HepG2 (cell line): Measurements from ENCODE around the gene SMTNL2. TPM values are rescaled to one million over a fixed set of nuclear protein-coding genes. Genes with fewer than 3 reads are reported as not detected.

Experiments
- ARID4A ChIP-seq: sonication (generic); formaldehyde crosslinking; IDR thresholded peaks from 2 replicates; pipeline ENCODE4 v1.5.0; 2020; ENCODE audit warnings: mild to moderate bottlenecking, missing genetic modification reagents, borderline replicate concordance
- GABPA ChIP-seq, 2 experiments: IDR thresholded peaks; 2 replicates each; pipeline ENCODE4 v1.6.1; 2011 to 2016; ENCODE audit warnings: low read depth in 2 of 2, low read length in 1 of 2, missing biosample characterization in 1 of 2, missing genetic modification characterization in 1 of 2
- GATAD2A ChIP-seq: IDR thresholded peaks from 2 replicates; pipeline ENCODE4 v1.6.1; 2016
- HOXA3 ChIP-seq: sonication (generic); formaldehyde crosslinking; IDR thresholded peaks from 2 replicates; pipeline ENCODE4 v1.5.0; 2020; ENCODE audit warnings: missing genetic modification reagents
- KAT8 ChIP-seq: IDR thresholded peaks from 2 replicates; pipeline ENCODE4 v1.6.1; 2016; ENCODE audit warnings: missing genetic modification reagents, missing compliant biosample characterization
- MYC ChIP-seq: sonication (generic); formaldehyde crosslinking; IDR thresholded peaks from 2 replicates; pipeline ENCODE4 v1.9.0; 2021; ENCODE audit warnings: missing genetic modification reagents, borderline replicate concordance
- NCOR1 ChIP-seq: fragments of 200-600 bp; sonication (generic); IDR thresholded peaks from 2 replicates; pipeline ENCODE4 v1.7.0; 2017; ENCODE audit warnings: antibody characterized with exemption, low read length, borderline replicate concordance
- NR2C2 ChIP-seq: sonication (generic); formaldehyde crosslinking; IDR thresholded peaks from 2 replicates; pipeline ENCODE4 v1.4.0; 2020; ENCODE audit warnings: missing genetic modification reagents, mild to moderate bottlenecking, moderate library complexity, borderline replicate concordance
- PHF5A ChIP-seq: IDR thresholded peaks from one replicate; pipeline ENCODE4 v1.6.1; 2018; ENCODE audit warnings: low read depth, missing genetic modification reagents; ENCODE audit not compliant: unreplicated experiment
- STAG1 ChIP-seq: sonication (generic); formaldehyde crosslinking; IDR thresholded peaks from 2 replicates; pipeline ENCODE4 v1.4.0; 2020; ENCODE audit warnings: missing genetic modification reagents
- ZC3H4 ChIP-seq: sonication (generic); formaldehyde crosslinking; IDR thresholded peaks from 2 replicates; pipeline ENCODE4 v1.4.0; 2020; ENCODE audit warnings: missing genetic modification reagents, borderline replicate concordance
- ZNF350 ChIP-seq: sonication (generic); formaldehyde crosslinking; IDR thresholded peaks from 2 replicates; pipeline ENCODE4 v1.4.0; 2020; ENCODE audit warnings: mild to moderate bottlenecking, low read depth, missing genetic modification reagents, borderline replicate concordance
- ZNF619 ChIP-seq: sonication (generic); formaldehyde crosslinking; IDR thresholded peaks from 2 replicates; pipeline ENCODE4 v1.4.0; 2020; ENCODE audit warnings: mild to moderate bottlenecking, missing genetic modification reagents
- polyA plus RNA-seq, 8 experiments: library from polyadenylated mRNA; depleted of rRNA in 3 of 8; stranded (reverse) in 7 of 8; unstranded in 1 of 8; fragments of >200 nt; fragmentation: Illumina TruSeq in 4 of 8; extraction: Trizol in 4 of 8; gene quantifications; 2 replicates each; pipeline versions ENCODE4 v1.2.1 to v1.2.3, GENCODE V29; 2011 to 2016; ENCODE audit warnings: low read depth in 4 of 8, missing spikeins in 1 of 8, mixed read lengths in 1 of 8; ENCODE audit not compliant: insufficient read depth in 1 of 8
- total RNA-seq, 5 experiments: library from RNA; depleted of rRNA; stranded (reverse); fragments of >200 nt; fragmentation: Illumina TruSeq; extraction: Trizol; gene quantifications; 2 replicates each; pipeline ENCODE4 v1.2.3, GENCODE V29; 2016; ENCODE audit warnings: low read depth in 1 of 5
- TF ChIP-seq, protein P1 (sequence below): sonication (generic); formaldehyde crosslinking; IDR thresholded peaks from 2 replicates; pipeline ENCODE4 v1.4.0; 2020; ENCODE audit warnings: mild to moderate bottlenecking, missing genetic modification reagents
- TF ChIP-seq, protein P2 (sequence below): sonication (generic); formaldehyde crosslinking; IDR thresholded peaks from 2 replicates; pipeline ENCODE4 v1.8.1; 2023; ENCODE audit warnings: mild to moderate bottlenecking, missing genetic modification reagents
- TF ChIP-seq, protein P3 (sequence below): sonication (generic); formaldehyde crosslinking; IDR thresholded peaks from 2 replicates; pipeline ENCODE4 v1.4.0; 2020; ENCODE audit warnings: missing genetic modification reagents

Gene SMTNL2
- total and polyA plus RNA-seq, 2 of the 13 experiments (the other 11 are each of a cell fraction or from before 2014, with no cell fraction given): 0.41 to 5.1 TPM

- TF ChIP-seq, protein P1, sequence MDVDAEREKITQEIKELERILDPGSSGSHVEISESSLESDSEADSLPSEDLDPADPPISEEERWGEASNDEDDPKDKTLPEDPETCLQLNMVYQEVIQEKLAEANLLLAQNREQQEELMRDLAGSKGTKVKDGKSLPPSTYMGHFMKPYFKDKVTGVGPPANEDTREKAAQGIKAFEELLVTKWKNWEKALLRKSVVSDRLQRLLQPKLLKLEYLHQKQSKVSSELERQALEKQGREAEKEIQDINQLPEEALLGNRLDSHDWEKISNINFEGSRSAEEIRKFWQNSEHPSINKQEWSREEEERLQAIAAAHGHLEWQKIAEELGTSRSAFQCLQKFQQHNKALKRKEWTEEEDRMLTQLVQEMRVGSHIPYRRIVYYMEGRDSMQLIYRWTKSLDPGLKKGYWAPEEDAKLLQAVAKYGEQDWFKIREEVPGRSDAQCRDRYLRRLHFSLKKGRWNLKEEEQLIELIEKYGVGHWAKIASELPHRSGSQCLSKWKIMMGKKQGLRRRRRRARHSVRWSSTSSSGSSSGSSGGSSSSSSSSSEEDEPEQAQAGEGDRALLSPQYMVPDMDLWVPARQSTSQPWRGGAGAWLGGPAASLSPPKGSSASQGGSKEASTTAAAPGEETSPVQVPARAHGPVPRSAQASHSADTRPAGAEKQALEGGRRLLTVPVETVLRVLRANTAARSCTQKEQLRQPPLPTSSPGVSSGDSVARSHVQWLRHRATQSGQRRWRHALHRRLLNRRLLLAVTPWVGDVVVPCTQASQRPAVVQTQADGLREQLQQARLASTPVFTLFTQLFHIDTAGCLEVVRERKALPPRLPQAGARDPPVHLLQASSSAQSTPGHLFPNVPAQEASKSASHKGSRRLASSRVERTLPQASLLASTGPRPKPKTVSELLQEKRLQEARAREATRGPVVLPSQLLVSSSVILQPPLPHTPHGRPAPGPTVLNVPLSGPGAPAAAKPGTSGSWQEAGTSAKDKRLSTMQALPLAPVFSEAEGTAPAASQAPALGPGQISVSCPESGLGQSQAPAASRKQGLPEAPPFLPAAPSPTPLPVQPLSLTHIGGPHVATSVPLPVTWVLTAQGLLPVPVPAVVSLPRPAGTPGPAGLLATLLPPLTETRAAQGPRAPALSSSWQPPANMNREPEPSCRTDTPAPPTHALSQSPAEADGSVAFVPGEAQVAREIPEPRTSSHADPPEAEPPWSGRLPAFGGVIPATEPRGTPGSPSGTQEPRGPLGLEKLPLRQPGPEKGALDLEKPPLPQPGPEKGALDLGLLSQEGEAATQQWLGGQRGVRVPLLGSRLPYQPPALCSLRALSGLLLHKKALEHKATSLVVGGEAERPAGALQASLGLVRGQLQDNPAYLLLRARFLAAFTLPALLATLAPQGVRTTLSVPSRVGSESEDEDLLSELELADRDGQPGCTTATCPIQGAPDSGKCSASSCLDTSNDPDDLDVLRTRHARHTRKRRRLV: no peak
- TF ChIP-seq ZC3H4 (CRISPR knock-in tag) (no peak), ARID4A (peak; percentile 37; the same call in 1 of the 2 replicates), STAG1 (peak; percentile 57), HOXA3 (CRISPR knock-in tag) (peak; percentile 12; the same call in 1 of the 2 replicates), ZNF619 (CRISPR knock-in tag) (no peak), MYC (CRISPR knock-in tag) (peak; percentile 52; the same call in 1 of the 2 replicates), GATAD2A (CRISPR knock-in tag) (0 out of 2 replicates have a peak, but pooled peaks have one; percentile 28), NR2C2 (CRISPR knock-in tag) (peak; percentile 53; the same call in 1 of the 2 replicates), ZNF350 (CRISPR knock-in tag) (no peak), KAT8 (peak; percentile 46; the same call in 1 of the 2 replicates), GABPA (IDR thresholded peaks at IDR 0.05; ENCODE audit: low read depth, low read length) (no peak), GABPA (CRISPR knock-in tag; IDR thresholded peaks at IDR 0.05; ENCODE audit: low read depth) (no peak), NCOR1 (no peak), PHF5A (no peak)
- TF ChIP-seq, protein P2, sequence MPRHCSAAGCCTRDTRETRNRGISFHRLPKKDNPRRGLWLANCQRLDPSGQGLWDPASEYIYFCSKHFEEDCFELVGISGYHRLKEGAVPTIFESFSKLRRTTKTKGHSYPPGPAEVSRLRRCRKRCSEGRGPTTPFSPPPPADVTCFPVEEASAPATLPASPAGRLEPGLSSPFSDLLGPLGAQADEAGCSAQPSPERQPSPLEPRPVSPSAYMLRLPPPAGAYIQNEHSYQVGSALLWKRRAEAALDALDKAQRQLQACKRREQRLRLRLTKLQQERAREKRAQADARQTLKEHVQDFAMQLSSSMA (CRISPR knock-in tag): no peak
- TF ChIP-seq, protein P3, sequence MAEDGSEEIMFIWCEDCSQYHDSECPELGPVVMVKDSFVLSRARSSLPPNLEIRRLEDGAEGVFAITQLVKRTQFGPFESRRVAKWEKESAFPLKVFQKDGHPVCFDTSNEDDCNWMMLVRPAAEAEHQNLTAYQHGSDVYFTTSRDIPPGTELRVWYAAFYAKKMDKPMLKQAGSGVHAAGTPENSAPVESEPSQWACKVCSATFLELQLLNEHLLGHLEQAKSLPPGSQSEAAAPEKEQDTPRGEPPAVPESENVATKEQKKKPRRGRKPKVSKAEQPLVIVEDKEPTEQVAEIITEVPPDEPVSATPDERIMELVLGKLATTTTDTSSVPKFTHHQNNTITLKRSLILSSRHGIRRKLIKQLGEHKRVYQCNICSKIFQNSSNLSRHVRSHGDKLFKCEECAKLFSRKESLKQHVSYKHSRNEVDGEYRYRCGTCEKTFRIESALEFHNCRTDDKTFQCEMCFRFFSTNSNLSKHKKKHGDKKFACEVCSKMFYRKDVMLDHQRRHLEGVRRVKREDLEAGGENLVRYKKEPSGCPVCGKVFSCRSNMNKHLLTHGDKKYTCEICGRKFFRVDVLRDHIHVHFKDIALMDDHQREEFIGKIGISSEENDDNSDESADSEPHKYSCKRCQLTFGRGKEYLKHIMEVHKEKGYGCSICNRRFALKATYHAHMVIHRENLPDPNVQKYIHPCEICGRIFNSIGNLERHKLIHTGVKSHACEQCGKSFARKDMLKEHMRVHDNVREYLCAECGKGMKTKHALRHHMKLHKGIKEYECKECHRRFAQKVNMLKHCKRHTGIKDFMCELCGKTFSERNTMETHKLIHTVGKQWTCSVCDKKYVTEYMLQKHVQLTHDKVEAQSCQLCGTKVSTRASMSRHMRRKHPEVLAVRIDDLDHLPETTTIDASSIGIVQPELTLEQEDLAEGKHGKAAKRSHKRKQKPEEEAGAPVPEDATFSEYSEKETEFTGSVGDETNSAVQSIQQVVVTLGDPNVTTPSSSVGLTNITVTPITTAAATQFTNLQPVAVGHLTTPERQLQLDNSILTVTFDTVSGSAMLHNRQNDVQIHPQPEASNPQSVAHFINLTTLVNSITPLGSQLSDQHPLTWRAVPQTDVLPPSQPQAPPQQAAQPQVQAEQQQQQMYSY: no peak
These were observed 23.5 kb upstream of the SMTNL2 start (continued) for GRCh38 chr17:4560837-4561256.
